Gastrocnemius medialis (tissue), 4 donors: ENCODE results near the gene MIGA2. TPM values are rescaled to one million over a fixed set of nuclear protein-coding genes. Genes with fewer than 3 reads are reported as not detected.

ENCODE experiments used
- ATAC-seq, 2 donors: fragments of 150-250 bp; one replicate each; pipeline ENCODE4 v1.9.1; 2016
- DNase-seq, 2 donors: peaks; one replicate each; pipeline ENCODE4 v3.0.0-alpha.2; 2019
- H3K27ac ChIP-seq, 4 donors: fragments of 200-600 bp; sonication (generic); 1 replicate in 1 of 4; 2 replicates in 3 of 4; pipeline ENCODE4 v1.5.1; 2016 to 2018; ENCODE audit warnings: mild to moderate bottlenecking in 2 of 4, moderate library complexity in 1 of 4
- H3K27me3 ChIP-seq, 3 donors: fragments of 200-600 bp; sonication (generic) in 2 of 3; 1 replicate in 1 of 3; 2 replicates in 2 of 3; pipeline versions ENCODE4 v1.5.1 to v1.6.0; 2016 to 2019; ENCODE audit warnings: mild to moderate bottlenecking in 1 of 3, moderate library complexity in 1 of 3
- H3K36me3 ChIP-seq, 2 donors: fragments of 200-600 bp; sonication (generic) in 1 of 2; one replicate each; pipeline ENCODE4 v1.5.1; 2017 to 2018
- H3K4me1 ChIP-seq, 2 donors: fragments of 200-600 bp; sonication (generic) in 1 of 2; one replicate each; pipeline ENCODE4 v1.5.1; 2016 to 2017; ENCODE audit warnings: mild to moderate bottlenecking in 2 of 2
- H3K4me3 ChIP-seq, 4 donors: fragments of 200-600 bp; sonication (generic) in 3 of 4; 1 replicate in 1 of 4; 2 replicates in 3 of 4; pipeline ENCODE4 v1.5.1; 2016 to 2019; ENCODE audit warnings: mild to moderate bottlenecking in 2 of 4
- H3K9me3 ChIP-seq, 3 donors: fragments of 200-600 bp; sonication (generic) in 2 of 3; 1 replicate in 1 of 3; 2 replicates in 2 of 3; pipeline ENCODE4 v1.5.1; 2016 to 2019
- CTCF ChIP-seq, 5 experiments: fragments of 450-650 bp in 3 of 5; fragments of 200-600 bp in 2 of 5; sonication (generic) in 2 of 5; IDR thresholded peaks in 4 of 5; conservative IDR thresholded peaks in 1 of 5; 1 replicate in 4 of 5; 2 replicates in 1 of 5; pipeline ENCODE4 v1.5.1; 2016 to 2019; ENCODE audit warnings: antibody characterized with exemption in 5 of 5, mild to moderate bottlenecking in 3 of 5, moderate library complexity in 3 of 5
- POLR2A ChIP-seq, 2 donors: fragments of 450-650 bp; IDR thresholded peaks; one replicate each; pipeline ENCODE4 v1.6.1; 2017; ENCODE audit warnings: antibody characterized with exemption in 2 of 2, mild to moderate bottlenecking in 2 of 2, moderate library complexity in 2 of 2
- in situ Hi-C, 4 donors: fragments of 200-750 bp; cut with MboI; loops; one replicate each; pipeline versions ENCODE4 v1.15.0 to v1.8.0; 2017; ENCODE audit warnings: low sequenced_read_pairs in 4 of 4
- intact Hi-C: fragments of 100-400 bp; cut with DNase I; formaldehyde crosslinking; loops from one replicate; pipeline ENCODE4 v1.15.1; 2023; ENCODE audit warnings: low total_unique reads
- total RNA-seq, 4 donors: library from RNA; depleted of rRNA; stranded (reverse); fragments of >200 nt; gene quantifications; one replicate each; pipeline versions ENCODE4 v1.1.0 to v1.2.3, GENCODE V29; 2016

MIGA2 gene
- total RNA-seq, 4 donors from 2014 or later, result 5.8 to 20.6 (median 18.1) TPM

GRCh38 chr9:129009584-129010141 lies 26.8 kb upstream of the MIGA2 start:
- peaks cover 0 to 72% of the 10 kb centered on the region in 2 donors for H3K36me3 ChIP-seq
- no peak for ATAC-seq
- no peaks in the 10 kb centered on the region for H3K27me3 ChIP-seq
- no peak for DNase-seq
- intact Hi-C loops (no loop called here), in situ Hi-C loops (no loop called here)
- no peaks in the 10 kb centered on the region for H3K9me3 ChIP-seq
- H3K27ac ChIP-seq, result no peak overlapping the region
- TF ChIP-seq POLR2A (IDR thresholded peaks at IDR 0.05) (no peak), CTCF (IDR thresholded peaks at IDR 0.05 in 4 of 5, conservative IDR thresholded peaks at IDR 0.05 in 1 of 5) (no peak)
- no peak overlapping the region for H3K4me3 ChIP-seq
- peaks cover 20 to 28% of the 10 kb centered on the region in 2 donors for H3K4me1 ChIP-seq

- no peaks in the 10 kb centered on the region for H3K27me3 ChIP-seq
- intact Hi-C loops, result no loop called here
- in situ Hi-C loops, result no loop called here
- no peaks in the 10 kb centered on the region for H3K9me3 ChIP-seq
- no peak overlapping the region for H3K27ac ChIP-seq
- ATAC-seq (no peak), DNase-seq (no peak)
- no peak overlapping the region for H3K4me3 ChIP-seq
- peaks cover 0 to 73% of the 10 kb centered on the region in 2 donors for H3K36me3 ChIP-seq
- H3K4me1 ChIP-seq, result peaks cover 20 to 28% of the 10 kb centered on the region in 2 donors
- TF ChIP-seq POLR2A (IDR thresholded peaks at IDR 0.05) (no peak), CTCF (IDR thresholded peaks at IDR 0.05 in 4 of 5, conservative IDR thresholded peaks at IDR 0.05 in 1 of 5) (no peak)
Measured at GRCh38 chr9:129010267-129010975, 26.0 kb upstream of the MIGA2 start.

GRCh38 chr9:129011170-129011569 lies 25.3 kb upstream of the MIGA2 start:
- ATAC-seq (no peak), DNase-seq (no peak)
- in situ Hi-C loops, result no loop called here
- no peak overlapping the region for H3K4me3 ChIP-seq
- H3K27ac ChIP-seq, result no peak overlapping the region
- intact Hi-C loops, result no loop called here
- H3K36me3 ChIP-seq, result peaks cover 0 to 66% of the 10 kb centered on the region in 2 donors
- H3K4me1 ChIP-seq, result peaks cover 20 to 28% of the 10 kb centered on the region in 2 donors
- H3K27me3 ChIP-seq, result no peaks in the 10 kb centered on the region
- TF ChIP-seq POLR2A (IDR thresholded peaks at IDR 0.05), result no peak
- TF ChIP-seq CTCF (IDR thresholded peaks at IDR 0.05 in 4 of 5, conservative IDR thresholded peaks at IDR 0.05 in 1 of 5), result no peak
- H3K9me3 ChIP-seq, result no peaks in the 10 kb centered on the region

- DNase-seq, result no peak
- Histone ChIP-seq H3K36me3 (peaks cover 0 to 63% of the 10 kb centered on the region in 2 donors), H3K4me1 (peaks cover 16 to 22% of the 10 kb centered on the region in 2 donors), H3K27me3 (no peaks in the 10 kb centered on the region), H3K4me3 (no peak overlapping the region), H3K9me3 (no peaks in the 10 kb centered on the region), H3K27ac (no peak overlapping the region)
- in situ Hi-C loops, result no loop called here
- no peak for ATAC-seq
- intact Hi-C loops, result no loop called here
- TF ChIP-seq CTCF (IDR thresholded peaks at IDR 0.05 in 4 of 5, conservative IDR thresholded peaks at IDR 0.05 in 1 of 5) (no peak), POLR2A (IDR thresholded peaks at IDR 0.05) (no peak)
Measured at GRCh38 chr9:129011761-129012181, 24.7 kb upstream of the MIGA2 start.
